Dedifferentiated amniotic fluid mesenchymal stem cell (primary cell): ENCODE data around the gene KCNH1.

Experiments
- DNase-seq: peaks from one replicate; pipeline ENCODE4 v3.0.0-alpha.2; 2016; ENCODE audit errors: extremely low spot score

Gene KCNH1

DNA sequence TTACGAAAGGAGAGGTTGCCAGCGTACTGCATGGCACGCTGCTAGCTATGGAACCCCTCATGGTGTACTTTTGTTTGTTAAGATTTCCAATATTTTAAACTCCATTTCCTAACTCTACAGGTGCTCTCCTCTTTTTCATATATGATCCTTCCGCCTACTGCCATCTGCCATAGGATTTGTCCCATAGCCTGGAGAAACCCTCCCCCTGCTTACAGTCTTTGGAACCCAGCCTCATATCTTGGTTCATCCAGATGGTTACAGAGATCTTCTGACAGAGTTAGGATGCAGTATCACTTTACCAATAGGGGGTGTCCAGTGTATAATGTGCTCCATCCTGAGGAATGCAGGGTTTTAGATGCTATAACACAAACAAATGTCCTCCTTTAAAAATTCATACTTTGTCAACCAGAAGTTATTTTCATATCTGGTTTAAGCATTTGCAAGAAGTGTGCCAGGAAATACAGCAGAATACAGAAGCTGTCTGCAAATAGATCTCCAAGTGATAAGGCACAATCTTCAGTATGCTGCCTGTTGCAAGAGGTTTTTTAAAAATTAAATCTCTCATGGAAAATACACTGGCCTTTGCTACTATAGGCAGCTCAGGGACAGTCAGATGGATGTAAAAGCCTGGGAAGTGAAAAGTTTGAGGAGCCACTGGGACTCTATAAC lies 377.8 kb downstream of the KCNH1 start:
- DNase-seq: no peak

DNA sequence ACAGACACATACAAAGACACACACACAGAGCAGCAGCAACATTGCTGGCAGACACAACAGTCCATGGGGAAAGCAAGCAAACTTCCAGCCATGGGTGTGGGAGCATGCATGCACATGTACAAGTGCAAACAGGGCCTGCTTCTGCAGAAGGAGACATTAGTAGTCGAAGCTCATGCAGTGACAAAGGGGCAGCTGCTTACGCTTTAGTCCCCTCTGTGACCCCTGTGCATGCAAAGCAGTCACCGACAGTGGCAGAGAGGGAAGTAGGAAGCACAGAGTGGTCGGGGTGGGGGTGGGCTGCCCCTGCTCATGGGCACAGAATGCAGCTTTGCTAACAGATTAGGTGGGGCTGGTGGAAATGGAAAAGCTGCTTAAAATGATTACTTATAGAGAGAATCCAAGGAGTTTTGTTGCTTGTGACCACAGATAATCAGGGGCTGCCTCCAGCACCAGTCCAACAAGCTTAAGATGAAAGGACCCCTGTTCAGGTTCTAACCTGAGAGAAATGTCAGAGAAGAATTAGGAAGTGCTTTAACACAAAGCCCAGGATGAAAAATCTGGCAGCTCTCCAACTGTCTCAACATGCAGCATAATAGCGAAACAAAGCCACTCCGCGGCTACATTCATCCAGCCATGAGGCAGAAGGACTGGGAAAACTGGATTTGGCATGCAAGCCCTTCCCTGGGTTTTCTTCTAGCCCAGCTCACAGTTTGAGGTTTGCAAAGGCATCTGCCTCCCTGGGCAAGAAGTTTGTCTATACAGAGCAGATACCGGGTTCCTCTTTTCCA lies 378.9 kb downstream of the KCNH1 start:
- DNase-seq: no peak

DNA sequence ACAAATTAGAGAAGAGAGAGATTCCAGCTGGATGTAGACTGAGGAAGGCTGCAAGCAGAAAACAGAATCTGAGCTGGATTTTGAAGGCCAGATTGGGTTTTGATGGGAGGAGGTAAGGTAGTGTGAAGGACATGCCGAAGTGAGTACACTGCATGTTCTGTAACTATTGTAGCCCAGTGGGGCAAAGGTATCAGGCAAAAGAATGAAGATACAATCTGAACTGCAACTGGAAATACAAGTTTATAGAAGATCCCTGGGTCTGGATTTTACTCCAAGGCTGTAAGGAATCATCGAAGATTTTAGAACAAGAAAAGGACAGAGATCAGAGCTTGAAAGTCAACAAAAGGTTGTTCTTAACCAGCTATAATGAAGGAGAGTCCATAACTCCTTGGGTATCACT lies 382.0 kb downstream of the KCNH1 start:
- no peak for DNase-seq

DNA sequence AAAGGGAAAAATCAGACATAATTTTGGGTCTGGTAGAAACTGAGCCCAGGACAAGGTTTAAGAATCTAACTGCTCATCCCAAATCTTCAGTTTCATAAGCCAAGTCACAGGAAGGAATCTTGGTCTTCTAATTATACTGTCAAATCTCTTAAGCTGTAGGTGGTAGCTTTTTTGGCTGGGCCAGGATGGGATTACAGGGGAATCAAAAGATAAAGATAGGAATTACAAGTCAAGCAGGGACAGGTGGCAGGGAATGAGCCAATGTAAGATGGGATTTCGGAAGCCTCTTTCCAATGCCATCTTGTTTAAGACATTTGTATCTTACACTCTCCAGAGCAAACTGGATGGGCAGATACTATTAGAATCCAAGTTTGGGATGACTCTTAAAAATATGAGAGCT lies 383.5 kb downstream of the KCNH1 start:
- DNase-seq: no peak

DNA sequence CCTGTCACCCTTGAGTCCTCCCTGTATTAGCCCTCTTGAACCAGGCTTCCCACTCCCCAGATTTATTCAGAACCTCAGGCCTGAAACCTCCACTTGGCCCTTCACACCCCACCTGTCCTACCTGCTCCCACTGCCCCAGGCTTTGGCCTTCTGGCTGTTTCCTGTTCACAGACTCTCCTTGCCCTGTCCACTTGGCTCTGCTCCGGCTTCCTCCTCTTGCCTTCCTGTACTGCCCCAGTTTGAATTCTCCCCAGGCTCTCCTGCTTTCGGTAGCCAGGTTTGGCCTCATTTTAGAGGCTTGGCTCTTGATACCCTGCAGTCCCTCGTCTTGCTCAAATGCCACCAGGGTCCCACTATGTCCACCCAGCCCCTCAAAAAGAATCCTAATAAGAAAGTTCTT lies 385.2 kb downstream of the KCNH1 start:
- no peak for DNase-seq

DNA sequence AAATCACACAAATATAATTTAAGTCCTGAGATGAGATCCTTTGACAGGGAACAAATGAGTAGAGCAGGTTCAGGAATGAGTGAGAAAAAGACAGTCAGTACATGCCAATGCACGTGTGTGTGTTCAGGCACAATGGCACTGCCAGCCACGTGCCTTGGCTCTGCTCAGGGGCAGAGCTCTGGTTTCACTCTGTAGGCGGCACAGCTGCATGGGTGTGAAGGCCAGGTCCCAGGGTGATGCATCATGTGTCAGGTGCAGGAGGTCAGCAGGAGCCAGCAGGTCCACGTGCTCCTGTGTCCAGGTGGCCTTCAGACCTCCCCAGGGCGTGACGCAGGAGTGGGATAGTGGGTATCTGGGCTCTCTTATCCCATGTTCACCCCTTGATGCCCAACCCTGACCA lies 386.1 kb downstream of the KCNH1 start:
- DNase-seq: no peak

DNA sequence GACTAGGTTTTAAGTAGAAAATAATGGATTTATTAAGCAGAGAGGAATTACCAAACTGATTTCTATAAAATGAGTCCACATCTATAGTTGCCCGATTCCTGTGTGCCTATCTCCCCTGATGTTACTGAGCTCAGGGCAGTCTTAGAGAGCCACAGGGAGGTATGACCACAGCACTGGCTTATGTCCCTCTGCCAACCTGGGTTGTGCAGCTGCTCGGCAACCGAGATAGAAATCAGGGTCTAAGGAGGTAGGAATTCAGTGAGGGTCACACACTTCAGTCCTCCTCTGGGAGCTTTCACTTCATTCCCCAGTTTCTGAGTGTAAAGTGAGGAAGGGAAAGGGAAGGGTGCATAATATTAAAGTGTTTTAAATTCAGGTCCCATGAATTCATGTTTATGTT lies 386.8 kb downstream of the KCNH1 start:
- no peak for DNase-seq

DNA sequence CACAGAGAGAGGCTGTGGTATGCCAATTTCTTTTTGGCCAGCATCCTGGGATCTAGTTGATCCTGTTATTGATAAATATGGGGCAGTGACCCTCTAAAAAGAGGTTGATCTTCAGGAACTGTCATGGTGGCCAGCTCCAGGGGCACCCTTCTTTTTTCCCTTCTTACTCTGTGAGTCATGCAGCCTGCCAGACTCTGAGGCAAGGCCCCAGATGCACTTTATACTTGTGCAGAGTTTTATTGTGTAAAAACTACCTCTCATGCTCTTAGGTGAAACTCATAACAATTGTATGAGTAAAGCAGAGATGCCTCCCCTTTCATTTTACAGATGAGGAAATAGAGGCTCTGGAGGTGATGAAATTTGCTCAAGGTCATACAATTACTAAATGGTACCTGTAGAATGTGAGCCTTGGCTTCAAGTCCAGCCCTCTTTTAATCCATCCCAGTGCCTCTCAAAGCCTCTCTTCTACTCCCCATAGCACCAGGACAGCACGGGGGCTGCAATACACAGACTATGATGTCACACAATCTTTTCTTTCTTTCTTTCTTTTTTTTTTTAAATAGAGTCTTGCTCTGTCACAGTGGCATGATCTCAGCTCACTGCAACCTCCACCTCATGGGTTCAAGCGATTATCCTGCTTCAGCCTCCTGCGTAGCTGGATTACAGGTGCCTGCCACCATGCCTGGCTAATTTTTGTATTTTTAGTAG lies 387.8 kb downstream of the KCNH1 start:
- no peak for DNase-seq

DNA sequence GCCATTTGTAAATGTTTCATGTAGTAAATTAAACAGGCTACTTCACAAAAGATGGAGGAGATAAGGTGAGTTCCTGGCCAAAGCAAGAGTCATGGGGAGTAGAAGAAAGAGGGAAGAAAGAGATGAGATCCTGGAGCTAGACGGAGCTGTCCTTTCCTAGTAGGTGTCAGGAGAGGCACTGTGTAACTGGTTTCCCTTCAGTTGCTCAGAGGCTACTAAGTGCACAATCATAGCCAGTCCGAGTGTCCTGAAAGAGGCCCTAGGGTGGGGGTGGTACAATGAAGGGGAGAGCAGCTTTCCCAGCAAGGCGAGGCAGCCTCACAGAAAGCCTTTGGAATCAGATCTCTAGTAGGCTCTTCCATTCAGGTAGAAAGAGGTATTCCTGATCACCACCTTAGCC lies 390.9 kb downstream of the KCNH1 start:
- DNase-seq: no peak

DNA sequence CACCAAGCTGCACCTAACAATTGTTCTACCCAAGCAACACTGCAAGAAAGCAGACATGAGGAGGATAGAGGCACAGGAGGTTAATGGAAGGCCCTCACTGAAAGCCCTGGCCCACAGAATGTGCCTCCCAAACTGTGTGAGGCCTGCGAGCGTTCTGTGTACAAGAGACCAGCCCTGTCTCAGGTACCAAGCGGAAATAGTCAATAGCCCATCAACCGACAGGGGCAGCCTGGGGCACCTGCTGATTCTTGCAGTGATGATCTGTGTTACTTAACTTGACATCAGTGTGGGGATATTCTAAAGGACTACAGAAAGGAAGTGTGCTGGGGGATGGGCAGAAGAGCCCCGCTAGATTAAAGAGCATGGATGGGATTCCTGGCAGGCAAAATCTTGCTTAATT lies 392.4 kb downstream of the KCNH1 start:
- no peak for DNase-seq

DNA sequence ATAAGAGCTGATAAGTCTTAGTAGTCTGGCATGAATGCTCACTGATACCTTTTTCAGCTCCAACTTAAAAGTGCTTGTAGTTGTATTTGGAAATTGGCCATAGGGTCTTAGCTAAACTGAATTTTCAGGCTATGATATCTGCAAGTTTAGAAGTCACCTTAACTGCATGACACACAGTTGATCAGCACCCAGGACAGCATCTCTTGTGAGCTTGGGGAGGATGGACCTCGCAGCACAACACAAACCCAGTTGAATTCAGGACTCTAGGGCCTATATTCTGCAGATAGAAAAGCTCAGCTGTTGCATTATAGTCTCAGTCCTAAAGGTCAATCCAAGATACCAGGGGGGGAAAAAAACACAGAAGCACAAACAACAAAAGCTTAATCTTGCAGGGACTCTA lies 394.3 kb downstream of the KCNH1 start:
- DNase-seq: no peak

DNA sequence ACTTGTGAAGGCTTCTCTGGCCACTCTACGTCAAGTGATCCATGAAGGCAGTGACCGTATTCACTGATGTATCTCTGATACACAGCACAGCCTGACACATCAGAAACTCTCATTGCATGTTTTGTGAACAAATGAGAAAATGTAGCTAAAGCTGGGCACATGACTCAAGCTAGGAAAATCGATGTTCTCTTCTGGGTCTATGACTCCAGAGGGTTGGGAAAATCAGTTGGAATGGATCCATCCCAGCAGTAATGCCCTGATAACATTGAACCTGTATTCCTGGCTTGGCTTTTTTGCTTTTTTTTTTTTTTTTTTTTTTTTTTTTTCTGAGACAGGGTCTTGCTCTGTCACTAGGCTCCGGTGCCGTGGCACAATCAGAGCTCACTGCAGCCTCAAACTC lies 395.7 kb downstream of the KCNH1 start:
- DNase-seq: no peak

DNA sequence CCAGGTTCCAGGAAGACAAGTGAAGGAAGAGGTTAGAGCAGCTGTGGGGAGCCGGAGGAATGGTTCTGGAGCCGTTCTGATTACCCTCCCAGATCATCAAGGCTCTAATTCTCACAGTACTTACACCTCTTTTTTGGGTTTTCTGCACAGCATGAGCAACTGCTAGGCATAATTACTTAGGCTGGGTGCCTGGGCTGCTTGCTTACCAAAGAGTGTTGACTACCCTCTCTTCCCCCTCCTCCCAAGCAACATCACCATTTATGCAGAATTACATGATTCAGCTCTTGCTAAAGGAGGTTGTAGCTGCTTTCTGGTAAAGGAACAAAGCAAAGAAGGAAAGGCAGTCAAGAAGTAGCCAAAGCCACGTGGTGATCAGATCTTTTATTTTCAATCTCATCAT lies 397.2 kb downstream of the KCNH1 start:
- DNase-seq: no peak

DNA sequence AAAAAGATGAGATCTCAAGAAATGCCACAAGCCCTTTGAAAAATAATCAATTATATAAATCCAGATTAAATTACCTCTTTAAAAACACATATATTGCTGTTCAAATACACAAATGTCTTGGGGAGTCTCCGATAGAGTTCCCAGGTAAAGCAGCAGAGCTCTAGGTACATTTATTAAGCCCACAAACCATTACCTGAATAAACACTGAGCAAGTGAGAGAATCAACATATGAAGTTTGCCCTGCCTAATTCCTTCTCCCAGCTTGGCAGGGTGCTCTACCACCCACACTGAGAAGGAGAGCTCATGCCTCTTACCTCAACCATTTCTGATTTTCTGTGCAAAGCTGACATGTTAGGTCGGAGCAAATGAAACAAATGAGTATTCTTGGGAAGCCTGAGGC lies 402.4 kb downstream of the KCNH1 start:
- no peak for DNase-seq

DNA sequence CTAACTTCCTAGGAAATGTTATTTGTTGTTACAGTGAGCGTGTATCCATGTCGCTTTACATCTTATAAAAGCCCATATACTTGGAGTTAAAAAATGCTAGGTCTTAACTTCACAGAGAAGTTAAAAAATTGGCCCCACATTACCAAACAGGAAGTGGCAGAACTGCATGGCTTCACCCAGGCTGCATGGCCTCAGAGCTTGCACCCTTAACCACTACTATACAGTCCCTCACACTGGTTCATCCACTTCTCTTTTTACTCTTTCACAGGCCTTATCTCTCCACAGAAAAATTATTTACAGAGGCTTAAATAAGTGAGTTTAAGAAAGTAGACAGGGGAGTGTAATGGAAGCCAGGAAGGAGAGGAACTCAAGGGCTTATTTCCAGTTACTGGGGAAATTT lies 402.8 kb downstream of the KCNH1 start:
- DNase-seq: no peak

DNA sequence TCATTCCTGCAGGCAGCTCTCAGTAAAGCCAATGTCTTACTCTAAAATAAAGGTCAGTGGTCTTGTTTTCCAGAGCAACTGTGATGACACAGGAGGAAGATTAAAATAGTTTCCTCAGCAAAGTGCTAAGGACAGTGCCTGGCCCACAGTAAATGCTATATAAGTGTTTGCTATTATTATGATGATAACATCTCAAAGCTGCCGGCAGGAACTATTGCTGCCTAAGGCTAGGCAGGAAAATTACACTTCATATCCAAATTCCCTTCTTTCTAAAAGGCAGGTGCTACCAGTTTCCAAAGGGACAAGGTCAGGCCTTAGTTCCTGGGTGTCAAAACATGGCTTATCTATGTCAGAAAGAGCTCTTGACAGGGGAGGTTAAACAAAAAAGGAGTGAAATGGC lies 403.9 kb downstream of the KCNH1 start:
- no peak for DNase-seq

DNA sequence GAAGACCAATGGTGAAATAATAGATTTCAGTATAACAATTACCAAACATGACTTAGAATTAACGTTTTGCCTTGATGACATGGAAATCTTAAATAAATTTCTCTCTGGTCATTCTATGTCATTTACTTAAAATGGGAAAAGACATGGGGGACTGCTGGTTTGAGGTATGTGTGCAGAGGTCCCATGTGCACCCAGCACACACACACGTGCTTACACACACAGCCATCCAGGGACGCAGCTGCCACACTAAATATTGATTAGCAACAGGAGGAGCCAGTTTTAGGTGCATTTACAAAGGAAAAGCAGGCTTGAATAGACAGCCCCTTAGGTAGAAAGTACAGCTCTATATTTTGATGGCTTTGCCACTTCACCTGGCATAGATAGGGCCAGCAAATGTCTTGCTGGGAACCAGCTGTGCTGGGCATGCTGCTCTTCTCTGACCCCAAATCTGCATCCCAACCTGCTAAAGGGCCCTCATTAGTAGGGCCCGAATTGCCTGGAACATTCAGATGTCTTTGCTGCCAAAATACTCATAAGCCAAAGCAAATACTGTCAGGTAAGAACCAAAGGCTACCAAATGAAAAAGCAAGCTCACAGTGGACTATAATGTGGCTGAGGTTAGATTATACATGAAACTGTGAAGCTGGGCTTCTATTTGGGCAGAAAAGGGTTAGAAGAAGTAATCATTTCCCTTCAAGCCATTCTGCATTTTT lies 405.4 kb downstream of the KCNH1 start:
- DNase-seq: no peak

DNA sequence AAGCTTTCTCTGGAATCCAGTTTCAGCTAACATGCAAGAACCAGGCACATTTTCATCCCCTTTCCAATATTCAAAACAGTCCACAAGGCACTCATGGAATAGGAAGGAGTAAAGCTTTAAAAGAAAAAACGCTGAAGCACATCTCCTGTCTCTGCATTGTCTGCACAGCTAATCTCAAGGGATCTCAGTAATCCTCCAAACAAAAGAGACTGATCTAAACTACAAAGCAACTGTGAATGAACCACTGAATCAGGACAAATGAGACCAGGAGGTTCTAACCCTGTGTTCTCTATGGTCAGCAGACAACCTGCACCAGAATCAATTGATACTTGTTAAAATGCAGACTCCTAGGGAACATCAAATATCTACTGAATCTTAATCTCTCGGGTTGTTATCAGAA lies 406.2 kb downstream of the KCNH1 start:
- no peak for DNase-seq

DNA sequence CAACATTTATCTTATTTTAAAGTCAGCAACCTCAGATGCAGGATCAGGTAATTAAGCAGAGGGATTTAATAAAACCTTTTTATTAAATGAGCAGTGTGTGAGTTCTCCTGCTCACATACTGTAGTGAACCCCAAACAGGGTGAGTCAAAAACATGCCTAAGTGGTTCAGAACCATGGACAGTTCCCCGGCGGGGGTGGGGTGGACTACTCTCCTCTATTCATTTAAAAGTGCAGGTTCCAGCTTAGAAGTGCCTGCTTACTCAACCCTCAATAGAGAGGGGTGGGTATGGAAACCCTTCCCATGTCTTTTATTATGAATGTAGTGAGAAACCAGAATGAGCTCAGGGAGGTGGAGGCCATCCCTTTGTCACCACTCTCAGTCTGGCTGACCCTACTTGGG lies 407.3 kb downstream of the KCNH1 start:
- DNase-seq: no peak

DNA sequence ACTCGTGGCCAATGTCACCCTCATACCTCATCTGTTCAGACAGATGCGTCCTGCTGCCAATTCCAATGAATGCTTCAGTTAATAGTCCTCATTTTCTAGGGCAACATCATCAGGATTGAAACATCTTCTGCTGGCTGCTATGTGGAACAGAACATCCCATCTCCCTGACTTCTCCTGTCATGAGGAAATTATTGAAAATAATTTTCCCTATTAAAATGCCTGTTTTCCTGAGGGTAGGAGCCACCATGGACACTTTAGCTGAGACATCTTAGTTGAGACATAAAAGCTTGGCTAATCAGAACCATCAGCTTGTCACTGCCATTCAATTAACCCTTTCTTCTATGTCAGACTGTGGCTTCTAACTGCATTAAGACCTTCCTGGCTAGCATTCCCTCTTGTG lies 409.2 kb downstream of the KCNH1 start:
- no peak for DNase-seq

DNA sequence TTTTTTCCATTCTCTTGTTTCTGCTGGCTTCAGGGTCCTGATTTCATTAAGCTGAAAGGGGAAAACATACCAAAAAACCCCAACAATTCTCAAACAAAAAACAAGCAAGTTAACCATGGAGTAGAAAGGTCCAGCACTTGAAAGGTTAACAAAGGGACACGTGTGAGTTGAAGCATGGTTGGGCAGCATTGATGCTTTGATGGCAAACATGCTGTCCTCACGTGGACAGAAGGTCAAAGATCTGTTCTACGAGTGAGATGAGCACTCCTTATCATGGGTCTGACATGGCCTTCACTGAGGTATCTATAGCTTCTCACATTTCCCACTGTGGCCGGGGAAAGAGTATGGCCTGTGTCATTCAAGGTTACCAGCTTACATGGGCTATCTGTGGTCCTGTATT lies 410.3 kb downstream of the KCNH1 start:
- no peak for DNase-seq

DNA sequence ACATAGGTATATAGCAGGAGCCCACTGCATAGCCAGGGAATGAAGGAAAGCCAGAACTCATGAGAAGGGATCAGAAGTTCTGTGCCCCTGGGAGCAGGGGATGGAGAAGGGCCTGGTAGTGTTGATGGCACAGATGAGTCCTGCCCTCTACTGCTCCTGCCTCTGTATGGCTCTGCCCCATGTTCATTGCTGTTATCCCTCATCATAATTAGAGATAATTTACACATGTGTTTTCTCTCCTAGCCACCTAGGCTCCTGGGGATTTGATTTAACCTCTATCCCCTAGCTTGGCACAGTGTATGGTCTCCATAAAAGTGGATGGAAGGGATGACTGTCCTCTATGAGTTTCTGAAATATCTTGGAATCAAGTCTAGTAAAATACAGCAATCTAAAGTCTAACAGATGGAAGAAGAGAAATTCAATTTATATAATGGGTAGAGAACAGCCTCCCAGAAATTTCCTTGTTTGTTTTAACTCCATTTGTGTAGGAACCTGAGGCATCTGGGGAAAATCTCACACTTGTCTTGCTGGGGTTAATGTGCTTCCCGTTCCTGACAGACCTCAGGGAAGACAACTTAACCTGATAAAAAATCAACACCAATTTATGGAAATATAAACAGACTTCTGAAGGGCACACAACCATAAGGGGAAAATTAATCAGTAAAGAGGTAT lies 411.4 kb downstream of the KCNH1 start:
- DNase-seq: no peak
